DOHH2 (cell line): ENCODE data around the gene SMC1B.

Experiments used
- H3F3A ChIP-seq: fragments of 200-600 bp; sonication (generic), shearing (Covaris generic); 2 replicates; pipeline ENCODE4 v1.6.0; 2016; ENCODE audit warnings: antibody characterized with exemption, mild to moderate bottlenecking; ENCODE audit not compliant: control insufficient read depth, insufficient read depth
- H3K27ac ChIP-seq: fragments of 200-600 bp; sonication (generic); 2 replicates; pipeline ENCODE4 v1.5.1; 2014; ENCODE audit warnings: low read depth, mild to moderate bottlenecking, low read length, moderate library complexity
- H3K27me3 ChIP-seq: fragments of 200-600 bp; sonication (generic); 2 replicates; pipeline ENCODE4 v1.6.1; 2014; ENCODE audit warnings: mild to moderate bottlenecking, low read length, mixed read lengths; ENCODE audit not compliant: control insufficient read depth
- H3K36me3 ChIP-seq: fragments of 200-600 bp; sonication (generic); 2 replicates; pipeline ENCODE4 v1.6.1; 2014; ENCODE audit warnings: mild to moderate bottlenecking, low read length, moderate library complexity, mixed read lengths; ENCODE audit not compliant: control insufficient read depth
- H3K4me1 ChIP-seq: fragments of 200-600 bp; sonication (generic); 2 replicates; pipeline ENCODE4 v1.6.1; 2014; ENCODE audit warnings: mild to moderate bottlenecking, low read length, mixed read lengths; ENCODE audit not compliant: control insufficient read depth
- H3K4me2 ChIP-seq: fragments of 200-600 bp; sonication (generic); 2 replicates; pipeline ENCODE4 v1.6.0; 2014; ENCODE audit warnings: mild to moderate bottlenecking, low read length, moderate library complexity
- H3K4me3 ChIP-seq: fragments of 200-600 bp; sonication (generic); 2 replicates; pipeline ENCODE4 v1.5.1; 2014; ENCODE audit warnings: mild to moderate bottlenecking, low read length, mixed read lengths
- H3K79me2 ChIP-seq: fragments of 200-600 bp; sonication (generic); 2 replicates; pipeline ENCODE4 v1.6.1; 2014; ENCODE audit warnings: mild to moderate bottlenecking, low read length, mixed read lengths; ENCODE audit not compliant: control insufficient read depth
- H3K9me2 ChIP-seq: fragments of 200-600 bp; sonication (generic); replicated peaks from 2 replicates; pipeline ENCODE4 v1.6.1; 2014; ENCODE audit warnings: mild to moderate bottlenecking, low read length, mixed read lengths; ENCODE audit not compliant: control insufficient read depth
- H3K9me3 ChIP-seq: fragments of 200-600 bp; sonication (generic); 2 replicates; pipeline ENCODE4 v1.6.1; 2014; ENCODE audit warnings: antibody characterized with exemption, low read length, mixed read lengths; ENCODE audit not compliant: control insufficient read depth, insufficient read depth
- H4K20me1 ChIP-seq: fragments of 200-600 bp; sonication (generic); 2 replicates; pipeline ENCODE4 v1.6.0; 2014; ENCODE audit warnings: low read depth, mild to moderate bottlenecking, antibody characterized with exemption, low read length, moderate library complexity; ENCODE audit not compliant: control insufficient read depth, insufficient read depth
- EZH2phosphoT487 ChIP-seq: fragments of 200-600 bp; sonication (generic); IDR thresholded peaks from 2 replicates; pipeline ENCODE4 v1.6.1; 2017; ENCODE audit warnings: borderline replicate concordance, mild to moderate bottlenecking, antibody characterized with exemption, low read length, moderate library complexity, mixed read lengths
- TF ChIP-seq, protein P1 (sequence below): fragments of 200-600 bp; sonication (generic); IDR thresholded peaks from one replicate; pipeline ENCODE4 v1.5.1; 2014; ENCODE audit warnings: antibody characterized with exemption, mild to moderate bottlenecking, low read depth, low read length; ENCODE audit not compliant: poor library complexity, severe bottlenecking

SMC1B gene

GRCh38 chr22:45446216-45446615 is 32.8 kb upstream of the SMC1B start:
- Histone ChIP-seq H3K9me2 (no peaks in the 10 kb centered on the region), H3K27ac (no peak overlapping the region), H3K4me3 (no peak overlapping the region), H3K36me3 (no peaks in the 10 kb centered on the region), H3K4me1 (no peaks in the 10 kb centered on the region), H4K20me1 (no peaks in the 10 kb centered on the region), H3K79me2 (no peaks in the 10 kb centered on the region), H3K27me3 (peaks cover 12% of the 10 kb centered on the region), H3K9me3 (no peaks in the 10 kb centered on the region), H3K4me2 (no peak overlapping the region), H3F3A (no peaks in the 10 kb centered on the region)
- no peak for TF ChIP-seq EZH2phosphoT487
- TF ChIP-seq, protein P1, sequence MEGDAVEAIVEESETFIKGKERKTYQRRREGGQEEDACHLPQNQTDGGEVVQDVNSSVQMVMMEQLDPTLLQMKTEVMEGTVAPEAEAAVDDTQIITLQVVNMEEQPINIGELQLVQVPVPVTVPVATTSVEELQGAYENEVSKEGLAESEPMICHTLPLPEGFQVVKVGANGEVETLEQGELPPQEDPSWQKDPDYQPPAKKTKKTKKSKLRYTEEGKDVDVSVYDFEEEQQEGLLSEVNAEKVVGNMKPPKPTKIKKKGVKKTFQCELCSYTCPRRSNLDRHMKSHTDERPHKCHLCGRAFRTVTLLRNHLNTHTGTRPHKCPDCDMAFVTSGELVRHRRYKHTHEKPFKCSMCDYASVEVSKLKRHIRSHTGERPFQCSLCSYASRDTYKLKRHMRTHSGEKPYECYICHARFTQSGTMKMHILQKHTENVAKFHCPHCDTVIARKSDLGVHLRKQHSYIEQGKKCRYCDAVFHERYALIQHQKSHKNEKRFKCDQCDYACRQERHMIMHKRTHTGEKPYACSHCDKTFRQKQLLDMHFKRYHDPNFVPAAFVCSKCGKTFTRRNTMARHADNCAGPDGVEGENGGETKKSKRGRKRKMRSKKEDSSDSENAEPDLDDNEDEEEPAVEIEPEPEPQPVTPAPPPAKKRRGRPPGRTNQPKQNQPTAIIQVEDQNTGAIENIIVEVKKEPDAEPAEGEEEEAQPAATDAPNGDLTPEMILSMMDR, result no peak

GRCh38 chr22:45445031-45445710 is 31.8 kb upstream of the SMC1B start:
- TF ChIP-seq, protein P1, result no peak
- no peak for TF ChIP-seq EZH2phosphoT487
- Histone ChIP-seq H3K4me2 (no peak overlapping the region), H3K27ac (no peak overlapping the region), H3K4me3 (no peak overlapping the region), H3K9me2 (no peaks in the 10 kb centered on the region), H3K27me3 (peaks cover 8% of the 10 kb centered on the region), H3K9me3 (no peaks in the 10 kb centered on the region), H3K36me3 (no peaks in the 10 kb centered on the region), H3K4me1 (peaks cover 4% of the 10 kb centered on the region; the same call in 1 of the 2 replicates), H3F3A (no peaks in the 10 kb centered on the region), H4K20me1 (no peaks in the 10 kb centered on the region), H3K79me2 (no peaks in the 10 kb centered on the region)

- no peaks in the 10 kb centered on the region for H3K9me3 ChIP-seq
- TF ChIP-seq, protein P1, result no peak
- no peaks in the 10 kb centered on the region for H3K9me2 ChIP-seq
- no peak overlapping the region for H3K27ac ChIP-seq
- H4K20me1 ChIP-seq, result no peaks in the 10 kb centered on the region
- no peaks in the 10 kb centered on the region for H3F3A ChIP-seq
- H3K4me3 ChIP-seq, result no peak overlapping the region
- H3K4me1 ChIP-seq, result peaks cover 4% of the 10 kb centered on the region; the same call in 1 of the 2 replicates
- no peaks in the 10 kb centered on the region for H3K79me2 ChIP-seq
- no peak overlapping the region for H3K4me2 ChIP-seq
- peaks cover 6% of the 10 kb centered on the region for H3K27me3 ChIP-seq
- H3K36me3 ChIP-seq, result no peaks in the 10 kb centered on the region
Observed at GRCh38 chr22:45444168-45444567, 30.8 kb upstream of the SMC1B start.
